K562 (cell line): ENCODE measurements around the gene ZSCAN22. TPM values are rescaled to one million over a fixed set of nuclear protein-coding genes. Genes with fewer than 3 reads are reported as not detected.

Experiments
- ATAC-seq: fragments of 200-7000 bp; cut with Tn5 transposase; 3 replicates; pipeline ENCODE4 v1.9.1; 2020; ENCODE audit warnings: moderate library complexity
- BruUV-seq: library from RNA; stranded (reverse); fragments of 400-500 nt; replicated peaks from 2 replicates; lab custom pipeline; 2021; lab: Mats Ljungman, UMichigan
- CTCF ChIA-PET: fragments of 300-600 bp; formaldehyde crosslinking; extraction: SDS; loops from one replicate; lab custom pipeline; 2021; ENCODE audit warnings: low intra/inter-chr PET ratio; lab: Yijun Ruan, JAX
- POLR2A ChIA-PET: fragments of 300-600, 350-650 bp; sonication (Branson Sonifier 250); formaldehyde crosslinking; extraction: SDS; loops from one replicate; lab custom pipeline; 2021; ENCODE audit warnings: antibody characterized with exemption, inconsistent platforms; lab: Yijun Ruan, JAX
- DNase-seq, 4 experiments: peaks; one replicate each; pipeline versions ENCODE4 v3.0.0 to v3.0.0-alpha.2; 2011 to 2018; ENCODE audit warnings: low spot score in 3 of 4, mixed read lengths in 3 of 4; ENCODE audit errors: extremely low read depth in 1 of 4
- FAIRE-seq: peaks from 2 replicates; lab custom pipeline; 2011; peaks lifted over from hg19 to GRCh38; lab: Jason Lieb, UNC
- H2AFZ ChIP-seq: 2 replicates; pipeline ENCODE4 v1.6.0; 2011; ENCODE audit warnings: low read depth, low read length, control low read depth, inconsistent platforms
- H3K27ac ChIP-seq: fragments of 200-600 bp; 3 replicates; pipeline ENCODE4 v1.8.0; 2011; ENCODE audit warnings: low read depth, mild to moderate bottlenecking, control low read depth, inconsistent platforms, low read length, moderate library complexity, mixed read lengths; ENCODE audit errors: extremely low read depth
- H3K27me3 ChIP-seq, 2 experiments: fragments of 300-600 bp in 1 of 2; 2 replicates in 1 of 2; 3 replicates in 1 of 2; pipeline versions ENCODE4 v1.6.0 to v1.8.0; 2011; ENCODE audit warnings: inconsistent platforms in 2 of 2, low read length in 2 of 2, mild to moderate bottlenecking in 1 of 2, mixed read lengths in 1 of 2, moderate library complexity in 1 of 2; ENCODE audit not compliant: control insufficient read depth in 2 of 2, insufficient read depth in 2 of 2
- H3K36me3 ChIP-seq: fragments of 300-600 bp; 3 replicates; pipeline ENCODE4 v1.8.0; 2011; ENCODE audit warnings: mild to moderate bottlenecking, low read length, inconsistent platforms; ENCODE audit not compliant: control insufficient read depth, insufficient read depth
- H3K4me1 ChIP-seq, 2 experiments: fragments of 200-600 bp in 1 of 2; replicated peaks in 1 of 2; 2 replicates in 1 of 2; 3 replicates in 1 of 2; pipeline versions ENCODE4 v1.5.1 to v1.8.0; 2011; ENCODE audit warnings: inconsistent platforms in 2 of 2, low read length in 2 of 2, mild to moderate bottlenecking in 1 of 2, mixed read lengths in 1 of 2, moderate library complexity in 1 of 2; ENCODE audit not compliant: control insufficient read depth in 2 of 2, insufficient read depth in 2 of 2
- H3K4me2 ChIP-seq: 2 replicates; pipeline ENCODE4 v1.6.1; 2011; ENCODE audit warnings: low read length, control low read depth, inconsistent platforms, mixed read lengths; ENCODE audit not compliant: insufficient read depth
- H3K4me3 ChIP-seq: fragments of 200-600 bp; sonication (generic), shearing (Covaris generic); 2 replicates; pipeline ENCODE4 v1.5.1; 2016; ENCODE audit warnings: control low read depth, inconsistent platforms
- H3K79me2 ChIP-seq: fragments of 200-600 bp; 3 replicates; pipeline ENCODE4 v1.8.0; 2011; ENCODE audit warnings: low read length, inconsistent platforms; ENCODE audit not compliant: control insufficient read depth, insufficient read depth
- H3K9ac ChIP-seq, 2 experiments: 2 replicates each; pipeline versions ENCODE4 v1.6.0 to v1.6.1; 2011; ENCODE audit warnings: low read depth in 2 of 2, low read length in 2 of 2, control low read depth in 1 of 2, inconsistent platforms in 1 of 2, mild to moderate bottlenecking in 1 of 2, mixed read lengths in 1 of 2; ENCODE audit not compliant: insufficient read depth in 1 of 2
- H3K9me1 ChIP-seq: one replicate; pipeline ENCODE4 v1.6.0; 2011; ENCODE audit warnings: inconsistent platforms, mild to moderate bottlenecking, low read length, moderate library complexity; ENCODE audit not compliant: control insufficient read depth, insufficient read depth
- H3K9me3 ChIP-seq: replicated peaks from 2 replicates; pipeline ENCODE4 v1.5.1; 2011; ENCODE audit warnings: low read depth, low read length, inconsistent platforms; ENCODE audit not compliant: control insufficient read depth, insufficient read depth
- H4K20me1 ChIP-seq: replicated peaks from 2 replicates; pipeline ENCODE4 v1.6.1; 2011; ENCODE audit warnings: low read length, inconsistent platforms, mixed read lengths; ENCODE audit not compliant: control insufficient read depth, insufficient read depth
- BHLHE40 ChIP-seq: IDR thresholded peaks from 2 replicates; pipeline ENCODE4 v1.6.1; 2011; ENCODE audit warnings: low read length, improper control_type of control experiment
- CREB3L1 ChIP-seq: fragments of 450-650 bp; IDR thresholded peaks from 2 replicates; pipeline ENCODE4 v1.6.1; 2014; ENCODE audit warnings: low read depth, mild to moderate bottlenecking, moderate library complexity, borderline replicate concordance
- HDAC6 ChIP-seq: IDR thresholded peaks from 2 replicates; pipeline ENCODE4 v1.6.1; 2012; ENCODE audit warnings: low read depth, mild to moderate bottlenecking, control low read depth, inconsistent platforms, low read length, moderate library complexity
- HOMEZ ChIP-seq: fragments of 250-450 bp; sonication (Bioruptor Pico); IDR thresholded peaks from 2 replicates; pipeline ENCODE4 v1.4.0; 2020; ENCODE audit warnings: mild to moderate bottlenecking, moderate library complexity
- RB1 ChIP-seq: fragments of 450-650 bp; IDR thresholded peaks from 2 replicates; pipeline ENCODE4 v1.6.1; 2017; ENCODE audit warnings: low read depth, mild to moderate bottlenecking
- TEAD2 ChIP-seq: fragments of 450-650 bp; IDR thresholded peaks from 2 replicates; pipeline ENCODE4 v1.6.1; 2016; ENCODE audit warnings: missing genetic modification characterization, control low read depth, missing compliant biosample characterization
- ZBTB8A ChIP-seq: fragments of 450-650 bp; IDR thresholded peaks from 2 replicates; pipeline ENCODE4 v1.6.1; 2018; ENCODE audit warnings: mild to moderate bottlenecking, moderate library complexity; ENCODE audit not compliant: partially characterized antibody
- ZNF431 ChIP-seq: sonication (generic); formaldehyde crosslinking; IDR thresholded peaks from 2 replicates; pipeline ENCODE4 v1.8.0; 2022; ENCODE audit warnings: mild to moderate bottlenecking, missing genetic modification reagents
- ZZZ3 ChIP-seq: fragments of 450-650 bp; IDR thresholded peaks from 2 replicates; pipeline ENCODE4 v1.6.1; 2016; ENCODE audit warnings: antibody characterized with exemption, mild to moderate bottlenecking, moderate library complexity
- WGBS: fragments of 100-300 bp; shearing (Covaris generic); methylation state at CpG from one replicate; pipeline ENCODE4 v1.1.6; 2016; ENCODE audit warnings: low coverage, mixed read lengths; ENCODE audit not compliant: insufficient coverage; ENCODE audit errors: missing lambda C conversion rate; 5-methylcytosine and 5-hydroxymethylcytosine counted together
- in situ Hi-C: fragments of 300-500 bp; cut with MboI; formaldehyde crosslinking; loops from 4 replicates; pipeline ENCODE4 v1.15.0; 2018; ENCODE audit warnings: inconsistent platforms, mixed read lengths
- intact Hi-C: fragments of 100-400 bp; cut with micrococcal nuclease; formaldehyde crosslinking; loops from 2 replicates; pipeline ENCODE4 v1.14.2; 2022
- polyA plus RNA-seq, 8 experiments: library from polyadenylated mRNA; depleted of rRNA in 4 of 8; stranded (reverse) in 5 of 8; unstranded in 3 of 8; fragments of >200 nt; fragmentation: Nextera tagmentation in 2 of 8; fragmentation: Illumina TruSeq in 1 of 8; extraction: Ambion mirVana in 2 of 8; extraction: Trizol in 1 of 8; gene quantifications; 2 replicates each; pipeline versions ENCODE4 v1.2.1 to v1.2.3, GENCODE V29; 2011 to 2014; ENCODE audit warnings: inconsistent platforms in 1 of 8, missing spikeins in 1 of 8
- total RNA-seq, 7 experiments: library from RNA; depleted of rRNA in 6 of 7; stranded (reverse); fragments of >200 nt in 6 of 7; fragmentation: Illumina TruSeq in 2 of 7; extraction: Trizol in 2 of 7; gene quantifications; 2 replicates each; pipeline versions ENCODE4 v1.2.1 to v1.2.3, GENCODE V29; 2011 to 2021; ENCODE audit warnings: low replicate concordance in 1 of 7
- TF ChIP-seq, protein P1 (sequence below): fragments of 450-650 bp; IDR thresholded peaks from 2 replicates; pipeline ENCODE4 v1.6.1; 2017; ENCODE audit warnings: mild to moderate bottlenecking, moderate library complexity
- TF ChIP-seq, protein P2 (sequence below): fragments of 200-400 bp; formaldehyde crosslinking; IDR thresholded peaks from 2 replicates; pipeline ENCODE4 v1.6.1; 2017; ENCODE audit warnings: mild to moderate bottlenecking, low read depth, low read length, moderate library complexity
- TF ChIP-seq, protein P3 (sequence below): fragments of 450-650 bp; IDR thresholded peaks from 2 replicates; pipeline ENCODE4 v1.6.1; 2018; ENCODE audit warnings: mild to moderate bottlenecking, low read depth; ENCODE audit not compliant: partially characterized antibody

Gene ZSCAN22
- total and polyA plus RNA-seq, 9 of the 15 experiments (the other 6 are each of a cell fraction or from before 2014, with no cell fraction given) = 0.98 to 5.3 (median 3.0) TPM

- ChIA-PET POLR2A (interaction anchor here (0.6 to 1.2 kb wide), 3 partner anchors 10 to 22 kb away, joined by 3 to 6 read pairs (median 5); partner anchors contain the start of gene ZNF497), CTCF (no interaction called here)
- DNase-seq (no peak), ATAC-seq (no peak), FAIRE-seq (no peak)
- H4K20me1 ChIP-seq = no peaks in the 10 kb centered on the region
- no peaks in the 10 kb centered on the region for H3K9me1 ChIP-seq
- no peaks in the 10 kb centered on the region for H3K27me3 ChIP-seq
- no peaks in the 10 kb centered on the region for H3K79me2 ChIP-seq
- intact Hi-C loops = no loop called here
- no peaks in the 10 kb centered on the region for H3K9me3 ChIP-seq
- in situ Hi-C loops = no loop called here
- no peak overlapping the region for H3K4me2 ChIP-seq
- H3K36me3 ChIP-seq = no peaks in the 10 kb centered on the region
- no peak overlapping the region for H2AFZ ChIP-seq
- no peak overlapping the region for H3K4me3 ChIP-seq
- no TSS peak for BruUV-seq
- H3K4me1 ChIP-seq = peaks cover 2 to 22% of the 10 kb centered on the region in 2 experiments; a peak in 4 of 5 replicates
- H3K9ac ChIP-seq = peak overlapping the region in 1 of 2 experiments; percentile 64; a peak in 2 of 4 replicates
- H3K27ac ChIP-seq = no peak overlapping the region
- WGBS = 62% methylated on average over 23 of the region's 23 CpGs
- TF ChIP-seq ZZZ3 (no peak), ZBTB8A (no peak), HOMEZ (CRISPR knock-in tag) (no peak), CREB3L1 (no peak), ZNF431 (no peak), RB1 (no peak), TEAD2 (tag) (no peak), BHLHE40 (no peak), HDAC6 (no peak)
- TF ChIP-seq, protein P1, sequence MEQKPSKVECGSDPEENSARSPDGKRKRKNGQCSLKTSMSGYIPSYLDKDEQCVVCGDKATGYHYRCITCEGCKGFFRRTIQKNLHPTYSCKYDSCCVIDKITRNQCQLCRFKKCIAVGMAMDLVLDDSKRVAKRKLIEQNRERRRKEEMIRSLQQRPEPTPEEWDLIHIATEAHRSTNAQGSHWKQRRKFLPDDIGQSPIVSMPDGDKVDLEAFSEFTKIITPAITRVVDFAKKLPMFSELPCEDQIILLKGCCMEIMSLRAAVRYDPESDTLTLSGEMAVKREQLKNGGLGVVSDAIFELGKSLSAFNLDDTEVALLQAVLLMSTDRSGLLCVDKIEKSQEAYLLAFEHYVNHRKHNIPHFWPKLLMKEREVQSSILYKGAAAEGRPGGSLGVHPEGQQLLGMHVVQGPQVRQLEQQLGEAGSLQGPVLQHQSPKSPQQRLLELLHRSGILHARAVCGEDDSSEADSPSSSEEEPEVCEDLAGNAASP = no peak
- TF ChIP-seq, protein P2, sequence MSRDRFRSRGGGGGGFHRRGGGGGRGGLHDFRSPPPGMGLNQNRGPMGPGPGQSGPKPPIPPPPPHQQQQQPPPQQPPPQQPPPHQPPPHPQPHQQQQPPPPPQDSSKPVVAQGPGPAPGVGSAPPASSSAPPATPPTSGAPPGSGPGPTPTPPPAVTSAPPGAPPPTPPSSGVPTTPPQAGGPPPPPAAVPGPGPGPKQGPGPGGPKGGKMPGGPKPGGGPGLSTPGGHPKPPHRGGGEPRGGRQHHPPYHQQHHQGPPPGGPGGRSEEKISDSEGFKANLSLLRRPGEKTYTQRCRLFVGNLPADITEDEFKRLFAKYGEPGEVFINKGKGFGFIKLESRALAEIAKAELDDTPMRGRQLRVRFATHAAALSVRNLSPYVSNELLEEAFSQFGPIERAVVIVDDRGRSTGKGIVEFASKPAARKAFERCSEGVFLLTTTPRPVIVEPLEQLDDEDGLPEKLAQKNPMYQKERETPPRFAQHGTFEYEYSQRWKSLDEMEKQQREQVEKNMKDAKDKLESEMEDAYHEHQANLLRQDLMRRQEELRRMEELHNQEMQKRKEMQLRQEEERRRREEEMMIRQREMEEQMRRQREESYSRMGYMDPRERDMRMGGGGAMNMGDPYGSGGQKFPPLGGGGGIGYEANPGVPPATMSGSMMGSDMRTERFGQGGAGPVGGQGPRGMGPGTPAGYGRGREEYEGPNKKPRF = no peak
- TF ChIP-seq, protein P3, sequence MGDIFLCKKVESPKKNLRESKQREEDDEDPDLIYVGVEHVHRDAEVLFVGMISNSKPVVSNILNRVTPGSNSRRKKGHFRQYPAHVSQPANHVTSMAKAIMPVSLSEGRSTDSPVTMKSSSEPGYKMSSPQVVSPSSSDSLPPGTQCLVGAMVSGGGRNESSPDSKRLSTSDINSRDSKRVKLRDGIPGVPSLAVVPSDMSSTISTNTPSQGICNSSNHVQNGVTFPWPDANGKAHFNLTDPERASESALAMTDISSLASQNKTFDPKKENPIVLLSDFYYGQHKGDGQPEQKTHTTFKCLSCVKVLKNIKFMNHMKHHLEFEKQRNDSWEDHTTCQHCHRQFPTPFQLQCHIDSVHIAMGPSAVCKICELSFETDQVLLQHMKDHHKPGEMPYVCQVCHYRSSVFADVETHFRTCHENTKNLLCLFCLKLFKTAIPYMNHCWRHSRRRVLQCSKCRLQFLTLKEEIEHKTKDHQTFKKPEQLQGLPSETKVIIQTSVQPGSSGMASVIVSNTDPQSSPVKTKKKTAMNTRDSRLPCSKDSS = no peak
These were observed 25.4 kb downstream of the ZSCAN22 start for GRCh38 chr19:58351990-58352755.
